K562 (cell line): ENCODE results near the gene TRAK1. TPM values are rescaled to one million over a fixed set of nuclear protein-coding genes. Genes with fewer than 3 reads are reported as not detected.

ENCODE experiments used
- C11orf30 ChIP-seq: fragments of 450-650 bp; IDR thresholded peaks from 2 replicates; pipeline ENCODE4 v1.6.1; 2016; ENCODE audit warnings: low read depth, mild to moderate bottlenecking
- CREM ChIP-seq: IDR thresholded peaks from 2 replicates; pipeline ENCODE4 v1.6.1; 2014; ENCODE audit warnings: antibody characterized with exemption, low read depth
- FOXK2 ChIP-seq, 2 experiments: fragments of 450-650 bp; IDR thresholded peaks in 1 of 2; conservative IDR thresholded peaks in 1 of 2; 2 replicates each; pipeline ENCODE4 v1.6.1; 2016; ENCODE audit warnings: low read depth in 2 of 2, mild to moderate bottlenecking in 1 of 2
- HMGN3 ChIP-seq: IDR thresholded peaks from 2 replicates; pipeline ENCODE4 v1.6.1; 2011; ENCODE audit warnings: borderline replicate concordance, low read depth, mild to moderate bottlenecking, mixed read lengths, low read length; ENCODE audit not compliant: insufficient read length; ENCODE audit errors: extremely low read depth
- MAFG ChIP-seq: fragments of 450-650 bp; conservative IDR thresholded peaks from 2 replicates; pipeline ENCODE4 v1.6.1; 2016; ENCODE audit warnings: missing genetic modification characterization, missing compliant biosample characterization
- NCOA2 ChIP-seq, 2 experiments: fragments of 450-650 bp; IDR thresholded peaks; 2 replicates each; pipeline ENCODE4 v1.6.1; 2018; ENCODE audit warnings: mild to moderate bottlenecking in 2 of 2, moderate library complexity in 1 of 2; ENCODE audit not compliant: partially characterized antibody in 2 of 2
- TBP ChIP-seq: optimal IDR thresholded peaks from 2 replicates; pipeline ENCODE3; 2011; ENCODE audit warnings: low read depth, low read length, improper control_type of control experiment
- UBTF ChIP-seq, 2 experiments: IDR thresholded peaks; 2 replicates each; pipeline ENCODE4 v1.6.1; 2012; ENCODE audit warnings: improper control_type of control experiment in 2 of 2, low read depth in 2 of 2, low read length in 2 of 2, borderline replicate concordance in 1 of 2
- ZC3H8 ChIP-seq: fragments of 450-650 bp; IDR thresholded peaks from 2 replicates; pipeline ENCODE4 v1.6.1; 2017
- ZFP36 ChIP-seq: fragments of 150-350 bp; IDR thresholded peaks from 2 replicates; pipeline ENCODE4 v1.6.1; 2018; ENCODE audit warnings: low read length, low read depth; ENCODE audit not compliant: partially characterized antibody
- ZNF24 ChIP-seq: fragments of 450-650 bp; IDR thresholded peaks from 2 replicates; pipeline ENCODE4 v1.6.1; 2016
- polyA plus RNA-seq, 8 experiments: library from polyadenylated mRNA; depleted of rRNA in 4 of 8; stranded (reverse) in 5 of 8; unstranded in 3 of 8; fragments of >200 nt; fragmentation: Nextera tagmentation in 2 of 8; fragmentation: Illumina TruSeq in 1 of 8; extraction: Ambion mirVana in 2 of 8; extraction: Trizol in 1 of 8; gene quantifications; 2 replicates each; pipeline versions ENCODE4 v1.2.1 to v1.2.3, GENCODE V29; 2011 to 2014; ENCODE audit warnings: inconsistent platforms in 1 of 8, missing spikeins in 1 of 8
- total RNA-seq, 7 experiments: library from RNA; depleted of rRNA in 6 of 7; stranded (reverse); fragments of >200 nt in 6 of 7; fragmentation: Illumina TruSeq in 2 of 7; extraction: Trizol in 2 of 7; gene quantifications; 2 replicates each; pipeline versions ENCODE4 v1.2.1 to v1.2.3, GENCODE V29; 2011 to 2021; ENCODE audit warnings: low replicate concordance in 1 of 7

The TRAK1 gene
- total and polyA plus RNA-seq, 9 of the 15 experiments (the other 6 are each of a cell fraction or from before 2014, with no cell fraction given) = 5.3 to 28.5 (median 17.5) TPM

- TF ChIP-seq FOXK2 (conservative IDR thresholded peaks at IDR 0.05 in 1 of 2, IDR thresholded peaks at IDR 0.05 in 1 of 2; ENCODE audit: low read depth in 2 of 2) = no peak
- TF ChIP-seq ZNF24 = no peak
- no peak for TF ChIP-seq NCOA2 (IDR thresholded peaks at IDR 0.05; ENCODE audit: partially characterized antibody in 2 of 2)
- no peak for TF ChIP-seq UBTF (IDR thresholded peaks at IDR 0.05; ENCODE audit: borderline replicate concordance in 1 of 2, low read depth in 2 of 2, low read length in 2 of 2)
- TF ChIP-seq CREM = no peak
- TF ChIP-seq C11orf30 = peak; percentile 65
- TF ChIP-seq MAFG (tag) = peak; percentile 55
- no peak for TF ChIP-seq HMGN3
- no peak for TF ChIP-seq ZFP36
- no peak for TF ChIP-seq TBP
- no peak for TF ChIP-seq ZC3H8
Observed at GRCh38 chr3:42151596-42152168, 60.5 kb downstream of the TRAK1 start (continued).
